PC-9 (cell line): Measurements from ENCODE around the gene RBM10. TPM values are rescaled to one million over a fixed set of nuclear protein-coding genes. Genes with fewer than 3 reads are reported as not detected.

Experiments used
- BruUV-seq: library from RNA; stranded (reverse); fragments of 400-500 nt; replicated peaks from 2 replicates; lab custom pipeline; 2021; lab: Mats Ljungman, UMichigan
- CTCF ChIA-PET: fragments of 300-600 bp; sonication (Branson Sonifier 250); formaldehyde crosslinking; loops from one replicate; lab custom pipeline; 2022; ENCODE audit warnings: antibody characterized with exemption; lab: Charles Lee
- POLR2A ChIA-PET: fragments of 300-600 bp; sonication (Branson Sonifier 250); formaldehyde crosslinking; loops from one replicate; lab custom pipeline; 2022; ENCODE audit warnings: antibody characterized with exemption; ENCODE audit not compliant: unreplicated experiment; lab: Charles Lee
- DNase-seq, 2 experiments: peaks; one replicate each; pipeline versions ENCODE4 v3.0.0 to v3.0.0-alpha.2; 2015 to 2022; ENCODE audit warnings: mixed read lengths in 1 of 2
- H2AFZ ChIP-seq: fragments of 200-600 bp; sonication (generic); 2 replicates; pipeline ENCODE4 v1.8.1; 2017; ENCODE audit warnings: antibody characterized with exemption
- H3F3A ChIP-seq: fragments of 200-600 bp; sonication (generic); 2 replicates; pipeline ENCODE4 v1.8.1; 2017; ENCODE audit warnings: antibody characterized with exemption, mild to moderate bottlenecking, low read depth; ENCODE audit not compliant: insufficient read depth
- H3K27ac ChIP-seq: fragments of 200-600 bp; sonication (generic); 2 replicates; pipeline ENCODE4 v1.6.1; 2016; ENCODE audit warnings: mixed run types
- H3K27me3 ChIP-seq: fragments of 200-600 bp; sonication (generic); 2 replicates; pipeline ENCODE4 v1.6.1; 2016; ENCODE audit warnings: low read depth, mixed run types; ENCODE audit not compliant: insufficient read depth
- H3K36me3 ChIP-seq: fragments of 200-600 bp; sonication (generic); 2 replicates; pipeline ENCODE4 v1.6.1; 2016; ENCODE audit warnings: low read depth, mixed run types
- H3K4me1 ChIP-seq: fragments of 200-600 bp; sonication (generic); replicated peaks from 2 replicates; pipeline ENCODE4 v1.6.1; 2016; ENCODE audit warnings: mixed run types; ENCODE audit not compliant: insufficient read depth
- H3K4me2 ChIP-seq: fragments of 200-600 bp; sonication (generic); 2 replicates; pipeline ENCODE4 v1.6.1; 2017; ENCODE audit warnings: mixed run types
- H3K4me3 ChIP-seq: fragments of 200-600 bp; sonication (generic); 2 replicates; pipeline ENCODE4 v1.6.1; 2016; ENCODE audit warnings: mixed run types
- H3K79me2 ChIP-seq: fragments of 200-600 bp; sonication (generic); 2 replicates; pipeline ENCODE4 v1.6.1; 2017; ENCODE audit warnings: low read depth, mixed run types
- H3K9me2 ChIP-seq: fragments of 200-600 bp; sonication (generic); 2 replicates; pipeline ENCODE4 v1.8.1; 2017; ENCODE audit warnings: mild to moderate bottlenecking; ENCODE audit not compliant: insufficient read depth
- H3K9me3 ChIP-seq: fragments of 200-600 bp; sonication (generic); 2 replicates; pipeline ENCODE4 v1.8.1; 2016; ENCODE audit warnings: low read depth; ENCODE audit not compliant: insufficient read depth
- H4K20me1 ChIP-seq: fragments of 200-600 bp; sonication (generic); 2 replicates; pipeline ENCODE4 v1.8.1; 2017; ENCODE audit not compliant: insufficient read depth
- EZH2 ChIP-seq: fragments of 200-600 bp; sonication (generic); IDR thresholded peaks from 2 replicates; pipeline ENCODE4 v1.8.0; 2017; ENCODE audit warnings: antibody characterized with exemption, low read depth
- intact Hi-C: fragments of 100-400 bp; cut with micrococcal nuclease; formaldehyde crosslinking; loops from one replicate; pipeline ENCODE4 v1.10.0; 2022; ENCODE audit not compliant: unreplicated experiment
- total RNA-seq: library from RNA; stranded (reverse); gene quantifications from 2 replicates; pipeline ENCODE4 v1.2.3, GENCODE V29; 2021
- TF ChIP-seq, protein P1 (sequence below): fragments of 200-600 bp; sonication (generic); conservative IDR thresholded peaks from 2 replicates; pipeline ENCODE4 v1.6.1; 2017; ENCODE audit warnings: mixed run types, antibody characterized with exemption, mild to moderate bottlenecking, moderate library complexity

The RBM10 gene
- total RNA-seq, 1 experiment from 2014 or later = 34.8 TPM

GRCh38 chrX:47172549-47172948 is 27.5 kb downstream of the RBM10 start:
- no peak overlapping the region for H3K4me3 ChIP-seq
- no TSS peak for BruUV-seq
- no peaks in the 10 kb centered on the region for H3K36me3 ChIP-seq
- no peak overlapping the region for H2AFZ ChIP-seq
- H3K4me2 ChIP-seq = no peak overlapping the region
- no peak for DNase-seq
- no peaks in the 10 kb centered on the region for H3K9me3 ChIP-seq
- intact Hi-C loops = no loop called here
- no peaks in the 10 kb centered on the region for H3K9me2 ChIP-seq
- H4K20me1 ChIP-seq = no peaks in the 10 kb centered on the region
- H3K27me3 ChIP-seq = no peaks in the 10 kb centered on the region
- no peak overlapping the region for H3K27ac ChIP-seq
- ChIA-PET CTCF (no interaction called here), POLR2A (no interaction called here)
- H3K4me1 ChIP-seq = no peaks in the 10 kb centered on the region
- H3K79me2 ChIP-seq = no peaks in the 10 kb centered on the region
- TF ChIP-seq, protein P1, sequence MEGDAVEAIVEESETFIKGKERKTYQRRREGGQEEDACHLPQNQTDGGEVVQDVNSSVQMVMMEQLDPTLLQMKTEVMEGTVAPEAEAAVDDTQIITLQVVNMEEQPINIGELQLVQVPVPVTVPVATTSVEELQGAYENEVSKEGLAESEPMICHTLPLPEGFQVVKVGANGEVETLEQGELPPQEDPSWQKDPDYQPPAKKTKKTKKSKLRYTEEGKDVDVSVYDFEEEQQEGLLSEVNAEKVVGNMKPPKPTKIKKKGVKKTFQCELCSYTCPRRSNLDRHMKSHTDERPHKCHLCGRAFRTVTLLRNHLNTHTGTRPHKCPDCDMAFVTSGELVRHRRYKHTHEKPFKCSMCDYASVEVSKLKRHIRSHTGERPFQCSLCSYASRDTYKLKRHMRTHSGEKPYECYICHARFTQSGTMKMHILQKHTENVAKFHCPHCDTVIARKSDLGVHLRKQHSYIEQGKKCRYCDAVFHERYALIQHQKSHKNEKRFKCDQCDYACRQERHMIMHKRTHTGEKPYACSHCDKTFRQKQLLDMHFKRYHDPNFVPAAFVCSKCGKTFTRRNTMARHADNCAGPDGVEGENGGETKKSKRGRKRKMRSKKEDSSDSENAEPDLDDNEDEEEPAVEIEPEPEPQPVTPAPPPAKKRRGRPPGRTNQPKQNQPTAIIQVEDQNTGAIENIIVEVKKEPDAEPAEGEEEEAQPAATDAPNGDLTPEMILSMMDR = no peak
- no peak for TF ChIP-seq EZH2
- no peaks in the 10 kb centered on the region for H3F3A ChIP-seq

DNA sequence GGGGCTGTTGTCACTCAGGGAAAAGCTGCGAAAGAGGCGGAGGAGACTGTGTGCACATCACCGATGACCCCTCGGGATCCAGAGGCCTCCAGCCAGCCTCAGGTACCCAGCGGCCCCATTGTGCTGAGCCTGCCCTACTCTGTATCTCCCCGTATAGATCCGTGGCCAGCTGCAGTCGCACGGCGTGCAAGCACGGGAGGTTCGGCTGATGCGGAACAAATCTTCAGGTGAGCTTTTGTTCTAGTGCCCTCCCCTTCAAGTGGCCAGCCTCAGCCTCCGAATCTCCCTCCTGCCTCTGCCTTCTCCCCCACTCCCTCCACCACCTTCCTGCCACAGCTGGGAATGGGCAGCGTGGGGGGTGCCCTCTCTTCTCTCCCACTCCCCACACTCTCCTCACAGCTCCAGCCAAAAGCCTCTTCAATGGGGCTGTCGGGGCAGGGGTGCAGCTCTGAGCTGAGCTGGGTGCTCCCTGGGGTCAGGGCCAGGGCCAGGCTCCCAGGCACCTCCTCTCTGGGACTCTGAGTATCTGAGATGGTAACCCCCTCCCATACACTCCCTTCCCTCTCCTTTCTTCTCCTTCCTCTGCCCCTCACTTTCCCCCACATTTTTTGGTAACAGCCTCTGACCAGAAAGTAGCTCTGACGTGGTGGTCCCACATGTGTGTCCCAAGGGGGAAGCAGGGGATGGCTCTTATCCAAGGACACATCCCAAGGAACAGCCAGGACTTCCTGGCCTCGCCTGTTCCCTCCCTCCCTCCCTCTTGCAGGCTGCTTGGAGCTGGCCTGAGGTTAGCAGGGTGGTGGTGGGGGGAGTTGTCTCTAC is 28.2 kb downstream of the RBM10 start:
- no peak overlapping the region for H3K4me3 ChIP-seq
- no peak overlapping the region for H3K27ac ChIP-seq
- CTCF ChIA-PET = no interaction called here
- POLR2A ChIA-PET = no interaction called here
- no peak overlapping the region for H2AFZ ChIP-seq
- H3K36me3 ChIP-seq = no peaks in the 10 kb centered on the region
- no peaks in the 10 kb centered on the region for H4K20me1 ChIP-seq
- H3K4me2 ChIP-seq = no peak overlapping the region
- BruUV-seq = no TSS peak
- no peaks in the 10 kb centered on the region for H3K79me2 ChIP-seq
- DNase-seq = no peak
- H3K27me3 ChIP-seq = no peaks in the 10 kb centered on the region
- intact Hi-C loops = no loop called here
- H3F3A ChIP-seq = no peaks in the 10 kb centered on the region
- H3K9me2 ChIP-seq = no peaks in the 10 kb centered on the region
- H3K4me1 ChIP-seq = no peaks in the 10 kb centered on the region
- TF ChIP-seq, protein P1 = no peak
- H3K9me3 ChIP-seq = no peaks in the 10 kb centered on the region

DNA sequence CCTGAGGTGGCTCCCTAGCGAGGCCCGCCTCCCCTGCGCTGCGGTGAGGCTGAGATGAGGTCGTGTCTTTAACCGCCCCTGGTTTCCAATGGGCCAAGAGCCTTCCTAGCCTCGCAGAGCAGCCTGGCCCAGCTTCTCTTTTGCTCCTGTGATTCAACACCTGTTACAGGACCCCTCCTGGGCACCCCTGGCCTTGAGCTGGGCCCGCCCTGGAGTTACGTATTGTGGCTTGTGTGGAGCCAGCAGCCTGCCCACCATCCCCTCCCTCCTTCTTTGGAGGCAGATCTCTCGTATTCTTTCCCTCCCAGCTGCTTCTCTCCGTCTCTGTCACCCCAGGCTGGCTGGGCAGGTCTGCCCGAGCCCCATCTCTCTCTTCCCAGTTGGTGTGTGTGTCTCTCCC is 29.4 kb downstream of the RBM10 start:
- no peaks in the 10 kb centered on the region for H3K4me1 ChIP-seq
- H3K27me3 ChIP-seq = no peaks in the 10 kb centered on the region
- no peaks in the 10 kb centered on the region for H4K20me1 ChIP-seq
- H3K79me2 ChIP-seq = no peaks in the 10 kb centered on the region
- no peaks in the 10 kb centered on the region for H3F3A ChIP-seq
- no peaks in the 10 kb centered on the region for H3K9me2 ChIP-seq
- no peak overlapping the region for H3K27ac ChIP-seq
- H3K4me2 ChIP-seq = no peak overlapping the region
- CTCF ChIA-PET = no interaction called here
- no peaks in the 10 kb centered on the region for H3K9me3 ChIP-seq
- no peak for DNase-seq
- POLR2A ChIA-PET = no interaction called here
- no peaks in the 10 kb centered on the region for H3K36me3 ChIP-seq
- no peak overlapping the region for H3K4me3 ChIP-seq
- TF ChIP-seq EZH2 = no peak
- TF ChIP-seq, protein P1 = no peak
- intact Hi-C loops = no loop called here
- no peak overlapping the region for H2AFZ ChIP-seq
- BruUV-seq = no TSS peak
